ENCODE results near the gene TRPM6. TPM values are rescaled to one million over a fixed set of nuclear protein-coding genes. Genes with fewer than 3 reads are reported as not detected.

Gene TRPM6
- total RNA-seq, 1 experiment from 2014 or later, result 1.4 TPM

DNA sequence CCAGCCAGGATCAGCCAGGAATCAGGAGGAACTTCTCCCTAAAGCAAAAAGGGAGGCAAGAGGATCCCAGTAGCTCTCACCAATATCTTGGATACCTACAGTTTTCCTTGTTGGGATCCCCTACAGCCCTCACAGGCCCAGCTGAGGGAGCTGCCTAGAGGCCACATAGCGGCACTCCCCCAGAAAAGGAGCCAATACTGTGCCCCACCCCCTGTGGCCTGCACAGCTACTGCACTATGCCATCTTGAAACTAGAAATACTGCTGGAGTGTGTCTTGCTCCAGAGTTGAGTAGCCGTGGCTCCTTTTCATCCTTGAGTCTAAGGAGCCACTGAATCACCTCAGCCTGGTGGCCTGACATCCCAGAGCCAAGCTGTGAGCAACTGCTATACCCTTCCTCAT, 22.3 kb upstream of the TRPM6 start:
- ATAC-seq (no peak), DNase-seq (ENCODE audit: low spot score) (no peak)
- H3K36me3 Mint-ChIP-seq, result peaks cover 5% of the 10 kb centered on the region; the same call in 1 of the 2 replicates
- TF ChIP-seq NFATC4 (CRISPR knock-in tag; IDR thresholded peaks at IDR 0.05), result no peak
- TF ChIP-seq, protein P1, sequence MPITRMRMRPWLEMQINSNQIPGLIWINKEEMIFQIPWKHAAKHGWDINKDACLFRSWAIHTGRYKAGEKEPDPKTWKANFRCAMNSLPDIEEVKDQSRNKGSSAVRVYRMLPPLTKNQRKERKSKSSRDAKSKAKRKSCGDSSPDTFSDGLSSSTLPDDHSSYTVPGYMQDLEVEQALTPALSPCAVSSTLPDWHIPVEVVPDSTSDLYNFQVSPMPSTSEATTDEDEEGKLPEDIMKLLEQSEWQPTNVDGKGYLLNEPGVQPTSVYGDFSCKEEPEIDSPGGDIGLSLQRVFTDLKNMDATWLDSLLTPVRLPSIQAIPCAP (CRISPR knock-in tag; IDR thresholded peaks at IDR 0.05), result no peak
- TF ChIP-seq, protein P2, sequence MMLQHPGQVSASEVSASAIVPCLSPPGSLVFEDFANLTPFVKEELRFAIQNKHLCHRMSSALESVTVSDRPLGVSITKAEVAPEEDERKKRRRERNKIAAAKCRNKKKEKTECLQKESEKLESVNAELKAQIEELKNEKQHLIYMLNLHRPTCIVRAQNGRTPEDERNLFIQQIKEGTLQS (CRISPR knock-in tag; conservative IDR thresholded peaks at IDR 0.05), result no peak
- TF ChIP-seq, protein P3, sequence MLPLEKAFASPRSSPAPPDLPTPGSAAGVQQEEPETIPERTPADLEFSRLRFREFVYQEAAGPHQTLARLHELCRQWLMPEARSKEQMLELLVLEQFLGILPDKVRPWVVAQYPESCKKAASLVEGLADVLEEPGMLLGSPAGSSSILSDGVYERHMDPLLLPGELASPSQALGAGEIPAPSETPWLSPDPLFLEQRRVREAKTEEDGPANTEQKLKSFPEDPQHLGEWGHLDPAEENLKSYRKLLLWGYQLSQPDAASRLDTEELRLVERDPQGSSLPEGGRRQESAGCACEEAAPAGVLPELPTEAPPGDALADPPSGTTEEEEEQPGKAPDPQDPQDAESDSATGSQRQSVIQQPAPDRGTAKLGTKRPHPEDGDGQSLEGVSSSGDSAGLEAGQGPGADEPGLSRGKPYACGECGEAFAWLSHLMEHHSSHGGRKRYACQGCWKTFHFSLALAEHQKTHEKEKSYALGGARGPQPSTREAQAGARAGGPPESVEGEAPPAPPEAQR (CRISPR knock-in tag; IDR thresholded peaks at IDR 0.05), result no peak
- TF ChIP-seq, protein P4, sequence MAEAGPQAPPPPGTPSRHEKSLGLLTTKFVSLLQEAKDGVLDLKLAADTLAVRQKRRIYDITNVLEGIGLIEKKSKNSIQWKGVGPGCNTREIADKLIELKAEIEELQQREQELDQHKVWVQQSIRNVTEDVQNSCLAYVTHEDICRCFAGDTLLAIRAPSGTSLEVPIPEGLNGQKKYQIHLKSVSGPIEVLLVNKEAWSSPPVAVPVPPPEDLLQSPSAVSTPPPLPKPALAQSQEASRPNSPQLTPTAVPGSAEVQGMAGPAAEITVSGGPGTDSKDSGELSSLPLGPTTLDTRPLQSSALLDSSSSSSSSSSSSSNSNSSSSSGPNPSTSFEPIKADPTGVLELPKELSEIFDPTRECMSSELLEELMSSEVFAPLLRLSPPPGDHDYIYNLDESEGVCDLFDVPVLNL (CRISPR knock-in tag; IDR thresholded peaks at IDR 0.05; ENCODE audit: borderline replicate concordance, low read depth), result no peak
- TF ChIP-seq ZNF232 (CRISPR knock-in tag; IDR thresholded peaks at IDR 0.05), result no peak
- TF ChIP-seq HMGA2 (CRISPR knock-in tag; IDR thresholded peaks at IDR 0.05), result no peak
- no peak for TF ChIP-seq ZNF396 (CRISPR knock-in tag; IDR thresholded peaks at IDR 0.05; ENCODE audit: borderline replicate concordance)
- TF ChIP-seq NR1H2 (CRISPR knock-in tag; IDR thresholded peaks at IDR 0.05), result no peak
- TF ChIP-seq NR2C2 (CRISPR knock-in tag; IDR thresholded peaks at IDR 0.05), result no peak
- no peak for TF ChIP-seq ZNF263 (CRISPR knock-in tag; IDR thresholded peaks at IDR 0.05; ENCODE audit: low read depth)
- TF ChIP-seq, protein P5, sequence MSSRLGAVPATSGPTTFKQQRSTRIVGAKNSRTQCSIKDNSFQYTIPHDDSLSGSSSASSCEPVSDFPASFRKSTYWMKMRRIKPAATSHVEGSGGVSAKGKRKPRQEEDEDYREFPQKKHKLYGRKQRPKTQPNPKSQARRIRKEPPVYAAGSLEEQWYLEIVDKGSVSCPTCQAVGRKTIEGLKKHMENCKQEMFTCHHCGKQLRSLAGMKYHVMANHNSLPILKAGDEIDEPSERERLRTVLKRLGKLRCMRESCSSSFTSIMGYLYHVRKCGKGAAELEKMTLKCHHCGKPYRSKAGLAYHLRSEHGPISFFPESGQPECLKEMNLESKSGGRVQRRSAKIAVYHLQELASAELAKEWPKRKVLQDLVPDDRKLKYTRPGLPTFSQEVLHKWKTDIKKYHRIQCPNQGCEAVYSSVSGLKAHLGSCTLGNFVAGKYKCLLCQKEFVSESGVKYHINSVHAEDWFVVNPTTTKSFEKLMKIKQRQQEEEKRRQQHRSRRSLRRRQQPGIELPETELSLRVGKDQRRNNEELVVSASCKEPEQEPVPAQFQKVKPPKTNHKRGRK (CRISPR knock-in tag; IDR thresholded peaks at IDR 0.05; ENCODE audit: borderline replicate concordance), result no peak
- no peak for TF ChIP-seq ELF4 (CRISPR knock-in tag; IDR thresholded peaks at IDR 0.05; ENCODE audit: low read depth)
- TF ChIP-seq, protein P6, sequence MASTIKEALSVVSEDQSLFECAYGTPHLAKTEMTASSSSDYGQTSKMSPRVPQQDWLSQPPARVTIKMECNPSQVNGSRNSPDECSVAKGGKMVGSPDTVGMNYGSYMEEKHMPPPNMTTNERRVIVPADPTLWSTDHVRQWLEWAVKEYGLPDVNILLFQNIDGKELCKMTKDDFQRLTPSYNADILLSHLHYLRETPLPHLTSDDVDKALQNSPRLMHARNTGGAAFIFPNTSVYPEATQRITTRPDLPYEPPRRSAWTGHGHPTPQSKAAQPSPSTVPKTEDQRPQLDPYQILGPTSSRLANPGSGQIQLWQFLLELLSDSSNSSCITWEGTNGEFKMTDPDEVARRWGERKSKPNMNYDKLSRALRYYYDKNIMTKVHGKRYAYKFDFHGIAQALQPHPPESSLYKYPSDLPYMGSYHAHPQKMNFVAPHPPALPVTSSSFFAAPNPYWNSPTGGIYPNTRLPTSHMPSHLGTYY (CRISPR knock-in tag; IDR thresholded peaks at IDR 0.05), result no peak
- TF ChIP-seq, protein P7, sequence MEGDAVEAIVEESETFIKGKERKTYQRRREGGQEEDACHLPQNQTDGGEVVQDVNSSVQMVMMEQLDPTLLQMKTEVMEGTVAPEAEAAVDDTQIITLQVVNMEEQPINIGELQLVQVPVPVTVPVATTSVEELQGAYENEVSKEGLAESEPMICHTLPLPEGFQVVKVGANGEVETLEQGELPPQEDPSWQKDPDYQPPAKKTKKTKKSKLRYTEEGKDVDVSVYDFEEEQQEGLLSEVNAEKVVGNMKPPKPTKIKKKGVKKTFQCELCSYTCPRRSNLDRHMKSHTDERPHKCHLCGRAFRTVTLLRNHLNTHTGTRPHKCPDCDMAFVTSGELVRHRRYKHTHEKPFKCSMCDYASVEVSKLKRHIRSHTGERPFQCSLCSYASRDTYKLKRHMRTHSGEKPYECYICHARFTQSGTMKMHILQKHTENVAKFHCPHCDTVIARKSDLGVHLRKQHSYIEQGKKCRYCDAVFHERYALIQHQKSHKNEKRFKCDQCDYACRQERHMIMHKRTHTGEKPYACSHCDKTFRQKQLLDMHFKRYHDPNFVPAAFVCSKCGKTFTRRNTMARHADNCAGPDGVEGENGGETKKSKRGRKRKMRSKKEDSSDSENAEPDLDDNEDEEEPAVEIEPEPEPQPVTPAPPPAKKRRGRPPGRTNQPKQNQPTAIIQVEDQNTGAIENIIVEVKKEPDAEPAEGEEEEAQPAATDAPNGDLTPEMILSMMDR (IDR thresholded peaks at IDR 0.05), result no peak
- TF ChIP-seq ZBTB21 (CRISPR knock-in tag; IDR thresholded peaks at IDR 0.05; ENCODE audit: borderline replicate concordance), result no peak
- TF ChIP-seq, protein P8, sequence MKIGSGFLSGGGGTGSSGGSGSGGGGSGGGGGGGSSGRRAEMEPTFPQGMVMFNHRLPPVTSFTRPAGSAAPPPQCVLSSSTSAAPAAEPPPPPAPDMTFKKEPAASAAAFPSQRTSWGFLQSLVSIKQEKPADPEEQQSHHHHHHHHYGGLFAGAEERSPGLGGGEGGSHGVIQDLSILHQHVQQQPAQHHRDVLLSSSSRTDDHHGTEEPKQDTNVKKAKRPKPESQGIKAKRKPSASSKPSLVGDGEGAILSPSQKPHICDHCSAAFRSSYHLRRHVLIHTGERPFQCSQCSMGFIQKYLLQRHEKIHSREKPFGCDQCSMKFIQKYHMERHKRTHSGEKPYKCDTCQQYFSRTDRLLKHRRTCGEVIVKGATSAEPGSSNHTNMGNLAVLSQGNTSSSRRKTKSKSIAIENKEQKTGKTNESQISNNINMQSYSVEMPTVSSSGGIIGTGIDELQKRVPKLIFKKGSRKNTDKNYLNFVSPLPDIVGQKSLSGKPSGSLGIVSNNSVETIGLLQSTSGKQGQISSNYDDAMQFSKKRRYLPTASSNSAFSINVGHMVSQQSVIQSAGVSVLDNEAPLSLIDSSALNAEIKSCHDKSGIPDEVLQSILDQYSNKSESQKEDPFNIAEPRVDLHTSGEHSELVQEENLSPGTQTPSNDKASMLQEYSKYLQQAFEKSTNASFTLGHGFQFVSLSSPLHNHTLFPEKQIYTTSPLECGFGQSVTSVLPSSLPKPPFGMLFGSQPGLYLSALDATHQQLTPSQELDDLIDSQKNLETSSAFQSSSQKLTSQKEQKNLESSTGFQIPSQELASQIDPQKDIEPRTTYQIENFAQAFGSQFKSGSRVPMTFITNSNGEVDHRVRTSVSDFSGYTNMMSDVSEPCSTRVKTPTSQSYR (CRISPR knock-in tag; IDR thresholded peaks at IDR 0.05), result no peak
- no peak for TF ChIP-seq SMAD3 (CRISPR knock-in tag; IDR thresholded peaks at IDR 0.05; ENCODE audit: borderline replicate concordance)
- H3K27ac Mint-ChIP-seq, result no peak overlapping the region
- ChIA-PET CTCF (interaction anchor here (1.1 to 1.5 kb wide), 2 partner anchors 42 to 133 kb away, joined by 4 to 5 read pairs; partner anchors contain the start of gene C9orf40), POLR2A (no interaction called here)
- H3K9me3 Mint-ChIP-seq, result peaks cover 23% of the 10 kb centered on the region
- H3K27me3 Mint-ChIP-seq (ENCODE audit: low read depth), result no peaks in the 10 kb centered on the region; the same call in 1 of the 2 replicates
- H3K4me3 Mint-ChIP-seq, result no peak overlapping the region
- no peaks in the 10 kb centered on the region for H3K4me1 Mint-ChIP-seq
